GM13976 (cell line): ENCODE results near the gene FCRL4.

Source experiments
- DNase-seq: peaks from one replicate; pipeline ENCODE4 v3.0.0; 2012; ENCODE audit warnings: low spot score
- in situ Hi-C: fragments of 300-500 bp; cut with MboI; formaldehyde crosslinking; loops from one replicate; pipeline ENCODE4 v1.12.0; 2022; ENCODE audit warnings: low sequenced_read_pairs, mixed read lengths, inconsistent platforms; ENCODE audit not compliant: unreplicated experiment
- TF ChIP-seq, protein P1 (sequence below): IDR thresholded peaks from 2 replicates; pipeline ENCODE4 v1.5.1; 2012; ENCODE audit warnings: borderline replicate concordance, mild to moderate bottlenecking; ENCODE audit not compliant: insufficient read depth; ENCODE audit errors: extremely low read depth, missing control alignments, control extremely low read depth

The FCRL4 gene

GRCh38 chr1:157622471-157622870 lies 24.6 kb upstream of the FCRL4 start:
- in situ Hi-C loops, result no loop called here
- TF ChIP-seq, protein P1, sequence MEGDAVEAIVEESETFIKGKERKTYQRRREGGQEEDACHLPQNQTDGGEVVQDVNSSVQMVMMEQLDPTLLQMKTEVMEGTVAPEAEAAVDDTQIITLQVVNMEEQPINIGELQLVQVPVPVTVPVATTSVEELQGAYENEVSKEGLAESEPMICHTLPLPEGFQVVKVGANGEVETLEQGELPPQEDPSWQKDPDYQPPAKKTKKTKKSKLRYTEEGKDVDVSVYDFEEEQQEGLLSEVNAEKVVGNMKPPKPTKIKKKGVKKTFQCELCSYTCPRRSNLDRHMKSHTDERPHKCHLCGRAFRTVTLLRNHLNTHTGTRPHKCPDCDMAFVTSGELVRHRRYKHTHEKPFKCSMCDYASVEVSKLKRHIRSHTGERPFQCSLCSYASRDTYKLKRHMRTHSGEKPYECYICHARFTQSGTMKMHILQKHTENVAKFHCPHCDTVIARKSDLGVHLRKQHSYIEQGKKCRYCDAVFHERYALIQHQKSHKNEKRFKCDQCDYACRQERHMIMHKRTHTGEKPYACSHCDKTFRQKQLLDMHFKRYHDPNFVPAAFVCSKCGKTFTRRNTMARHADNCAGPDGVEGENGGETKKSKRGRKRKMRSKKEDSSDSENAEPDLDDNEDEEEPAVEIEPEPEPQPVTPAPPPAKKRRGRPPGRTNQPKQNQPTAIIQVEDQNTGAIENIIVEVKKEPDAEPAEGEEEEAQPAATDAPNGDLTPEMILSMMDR, result no peak
- no peak for DNase-seq

GRCh38 chr1:157618190-157618589 lies 20.3 kb upstream of the FCRL4 start:
- DNase-seq, result no peak
- in situ Hi-C loops, result no loop called here
- TF ChIP-seq, protein P1, result no peak

DNA sequence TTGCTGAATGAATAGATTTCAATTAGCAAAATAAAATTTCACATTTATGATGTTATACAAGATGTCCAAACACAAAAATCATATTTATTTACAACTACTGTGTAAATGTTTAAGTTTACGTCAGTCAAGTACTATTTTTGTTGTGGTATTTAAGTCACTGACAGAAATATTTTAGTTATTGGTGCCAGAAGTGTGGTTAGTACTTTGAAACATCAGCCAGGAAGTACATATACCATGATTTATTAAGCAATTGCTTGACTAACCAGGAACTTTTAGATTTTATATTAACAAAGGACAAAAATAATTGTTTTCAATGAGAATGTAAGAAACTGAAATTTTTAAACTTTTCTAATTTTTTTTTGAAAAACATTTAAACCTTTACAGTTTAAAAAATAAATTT lies 2.4 kb upstream of the FCRL4 start:
- TF ChIP-seq, protein P1, result no peak
- DNase-seq, result no peak
- in situ Hi-C loops, result no loop called here

GRCh38 chr1:157596384-157596783 lies 1.5 kb downstream of the FCRL4 start:
- DNase-seq, result no peak
- TF ChIP-seq, protein P1, result no peak
- in situ Hi-C loops, result no loop called here

GRCh38 chr1:157595356-157595755 lies 2.5 kb downstream of the FCRL4 start:
- peak; percentile 40 for DNase-seq
- TF ChIP-seq, protein P1, result no peak

GRCh38 chr1:157585984-157586383 lies 11.9 kb downstream of the FCRL4 start:
- TF ChIP-seq, protein P1, result no peak
- in situ Hi-C loops, result no loop called here
- DNase-seq, result no peak

More at GRCh38 chr1:157595356-157595755, 2.5 kb downstream of the FCRL4 start:
- in situ Hi-C loops, result no loop called here

- in situ Hi-C loops, result no loop called here
- TF ChIP-seq, protein P1, result no peak
- no peak for DNase-seq
These were observed 13.4 kb downstream of the FCRL4 start for GRCh38 chr1:157584503-157584902.
